Activated T-cell treated with anti-CD3 and anti-CD28 coated beads, Interleukin-2, amount 50 U/mL, for 1 hour (primary cell): ENCODE measurements around the gene HMGCR.

Source experiments
- DNase-seq: peaks from one replicate; pipeline ENCODE4 v3.0.0-alpha.2; 2020

Gene HMGCR

GRCh38 chr5:75341934-75342333 lies 4.9 kb downstream of the HMGCR start:
- no peak for DNase-seq

- no peak for DNase-seq
Observed at GRCh38 chr5:75342836-75343235, 5.8 kb downstream of the HMGCR start.

GRCh38 chr5:75348241-75348640 lies 11.2 kb downstream of the HMGCR start:
- no peak for DNase-seq

- DNase-seq, result no peak
Observed at GRCh38 chr5:75349663-75350062, 12.6 kb downstream of the HMGCR start.

- DNase-seq, result no peak
Observed at GRCh38 chr5:75351139-75351926, 14.3 kb downstream of the HMGCR start.

GRCh38 chr5:75355236-75355635 lies 18.2 kb downstream of the HMGCR start:
- no peak for DNase-seq

- DNase-seq, result no peak
Observed at GRCh38 chr5:75356719-75357118, 19.7 kb downstream of the HMGCR start.

- DNase-seq, result no peak
Observed at GRCh38 chr5:75358117-75358516, 21.1 kb downstream of the HMGCR start.

GRCh38 chr5:75361310-75361709 lies 24.3 kb downstream of the HMGCR start:
- no peak for DNase-seq

- no peak for DNase-seq
Observed at GRCh38 chr5:75362474-75362975, 25.5 kb downstream of the HMGCR start.

- no peak for DNase-seq
Observed at GRCh38 chr5:75363111-75363510, 26.1 kb downstream of the HMGCR start.

- DNase-seq, result no peak
Observed at GRCh38 chr5:75363726-75364495, 26.9 kb downstream of the HMGCR start.

GRCh38 chr5:75364571-75365280 lies 27.7 kb downstream of the HMGCR start:
- no peak for DNase-seq

- no peak for DNase-seq
Observed at GRCh38 chr5:75365740-75366139, 28.7 kb downstream of the HMGCR start.

- DNase-seq, result no peak
Observed at GRCh38 chr5:75366787-75367186, 29.8 kb downstream of the HMGCR start.

- DNase-seq, result no peak
Observed at GRCh38 chr5:75367401-75367800, 30.4 kb downstream of the HMGCR start.

GRCh38 chr5:75368391-75368790 lies 31.4 kb downstream of the HMGCR start:
- DNase-seq, result no peak

- no peak for DNase-seq
Observed at GRCh38 chr5:75373862-75374261, 36.8 kb downstream of the HMGCR start.

GRCh38 chr5:75374394-75374814 lies 37.4 kb downstream of the HMGCR start:
- no peak for DNase-seq

GRCh38 chr5:75375414-75375813 lies 38.4 kb downstream of the HMGCR start:
- DNase-seq, result no peak

- DNase-seq, result no peak
Observed at GRCh38 chr5:75380099-75380498, 43.1 kb downstream of the HMGCR start.

GRCh38 chr5:75381456-75381855 lies 44.4 kb downstream of the HMGCR start:
- DNase-seq, result no peak

GRCh38 chr5:75384218-75384617 lies 47.2 kb downstream of the HMGCR start:
- DNase-seq, result no peak
